ENCODE measurements around the gene OCIAD1.
"Not testable (repeated sequence)": the region's sequence is repeated elsewhere in the genome, so short reads cannot be mapped to it uniquely, and the experiment has no call there.

The OCIAD1 gene

DNA sequence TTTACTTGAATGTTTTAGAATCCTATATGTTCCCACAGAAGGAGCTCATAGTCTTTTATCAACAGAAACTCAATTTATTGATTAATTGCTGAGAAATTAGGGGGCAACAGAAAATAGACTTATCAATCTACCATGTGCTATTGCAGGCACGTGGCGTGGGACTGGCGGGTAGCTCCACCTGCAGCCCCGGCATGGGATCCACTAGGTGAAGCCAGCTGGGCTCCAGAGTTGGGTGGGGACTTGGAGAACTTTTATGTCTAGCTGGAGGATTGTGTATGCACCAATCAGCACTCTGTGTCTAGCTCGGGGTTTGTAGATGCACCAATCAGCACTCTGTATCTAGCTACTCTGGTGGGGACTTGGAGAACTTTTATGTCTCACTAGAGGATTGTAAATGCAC lies 3.3 kb upstream of the OCIAD1 start:
- DNase-seq = no peak

DNA sequence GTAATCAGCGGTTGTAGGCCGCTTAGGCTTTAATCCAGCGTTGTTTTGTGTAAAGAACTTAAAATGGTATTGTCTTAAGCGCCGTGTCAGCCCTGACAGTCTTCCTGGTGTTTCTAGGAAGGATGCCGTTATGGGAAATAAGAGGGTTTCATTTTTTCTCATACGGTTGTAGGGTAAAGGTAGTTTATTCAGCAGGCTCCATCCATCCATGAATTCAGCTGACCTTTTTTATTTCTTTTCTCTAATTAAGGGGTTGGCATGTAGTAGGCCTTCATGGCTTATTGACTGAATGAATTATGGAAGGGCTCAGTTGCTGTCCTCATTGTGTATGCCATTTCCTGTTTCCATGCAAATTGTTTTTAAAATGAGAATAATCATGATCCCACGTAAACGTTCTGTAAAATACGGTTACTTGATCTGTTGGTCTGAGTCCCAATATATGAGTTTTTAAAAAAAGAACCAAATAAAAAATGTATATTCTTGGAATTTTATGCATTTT lies 693 bp downstream of the OCIAD1 start:
- no peak for DNase-seq

DNA sequence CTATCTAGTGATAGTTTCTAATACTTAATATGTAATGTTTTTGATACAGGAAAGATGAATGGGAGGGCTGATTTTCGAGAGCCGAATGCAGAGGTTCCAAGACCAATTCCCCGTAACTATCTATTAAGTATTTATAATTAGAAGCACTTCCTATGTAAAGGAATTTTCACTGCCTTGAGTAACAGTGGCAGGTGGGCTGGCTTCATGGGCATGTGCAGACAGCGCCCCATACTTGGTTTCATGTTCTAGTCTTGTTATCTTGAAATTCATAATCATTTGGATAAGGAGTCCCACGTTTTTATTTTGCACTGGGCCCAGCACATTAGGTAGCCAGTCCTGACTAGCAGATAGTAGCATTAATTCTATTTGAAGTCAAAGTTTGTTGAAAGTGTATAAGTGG lies 1.7 kb downstream of the OCIAD1 start:
- DNase-seq = no peak

DNA sequence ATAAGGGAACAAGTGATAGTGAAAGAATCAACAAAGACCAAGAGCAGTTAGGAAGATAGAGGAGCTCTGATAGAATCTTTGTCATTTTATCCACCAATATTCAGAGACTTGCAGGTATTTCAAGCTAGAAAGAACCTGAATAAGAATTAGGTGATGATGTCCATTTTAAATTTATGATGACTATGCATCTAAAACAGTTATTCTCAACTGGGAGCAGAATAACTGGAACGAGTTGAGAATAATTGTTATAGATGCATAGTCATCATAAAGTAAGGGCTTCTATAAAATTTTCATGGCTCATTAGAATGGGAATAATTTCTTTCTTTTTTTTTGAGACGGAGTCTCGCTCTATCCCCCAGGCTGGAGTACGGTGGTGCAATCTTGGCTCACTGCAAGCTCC lies 5.8 kb downstream of the OCIAD1 start:
- DNase-seq = no peak

DNA sequence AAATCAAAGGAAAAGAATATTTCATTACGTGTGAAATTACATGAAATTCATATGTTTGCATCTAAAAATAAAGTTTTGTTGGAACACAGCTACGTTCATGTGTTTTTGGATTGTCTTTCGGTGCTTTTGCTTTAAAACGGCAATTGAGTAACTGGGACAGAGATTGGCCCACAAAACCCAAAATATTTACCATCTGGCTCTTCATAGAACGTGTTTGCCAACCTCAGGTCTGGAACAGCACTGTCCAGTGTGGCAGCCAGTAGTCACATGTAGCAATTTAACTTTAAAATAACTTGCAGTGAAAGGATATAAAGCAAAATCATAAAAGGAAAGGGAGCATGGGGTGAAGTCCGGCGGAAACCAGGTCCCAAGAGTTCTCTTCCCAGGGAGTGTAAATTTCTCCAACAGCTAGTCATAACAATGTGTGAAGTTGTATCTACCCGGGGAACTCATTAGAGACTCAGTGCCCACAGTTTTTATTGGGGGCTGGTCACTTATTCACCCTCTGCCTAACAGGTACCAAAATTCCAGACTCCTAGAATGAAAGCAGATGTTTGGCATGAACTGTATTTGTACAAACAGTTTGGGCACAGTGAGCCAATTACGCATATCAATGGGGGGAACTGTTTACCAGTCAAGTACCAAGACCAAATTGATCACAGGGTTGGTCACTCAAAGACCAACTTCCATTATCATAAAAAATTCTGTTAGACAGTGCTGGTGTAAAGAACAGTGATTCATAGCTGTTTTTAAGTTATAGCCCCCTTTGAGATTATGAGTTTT lies 10.3 kb downstream of the OCIAD1 start:
- no peak for DNase-seq

DNA sequence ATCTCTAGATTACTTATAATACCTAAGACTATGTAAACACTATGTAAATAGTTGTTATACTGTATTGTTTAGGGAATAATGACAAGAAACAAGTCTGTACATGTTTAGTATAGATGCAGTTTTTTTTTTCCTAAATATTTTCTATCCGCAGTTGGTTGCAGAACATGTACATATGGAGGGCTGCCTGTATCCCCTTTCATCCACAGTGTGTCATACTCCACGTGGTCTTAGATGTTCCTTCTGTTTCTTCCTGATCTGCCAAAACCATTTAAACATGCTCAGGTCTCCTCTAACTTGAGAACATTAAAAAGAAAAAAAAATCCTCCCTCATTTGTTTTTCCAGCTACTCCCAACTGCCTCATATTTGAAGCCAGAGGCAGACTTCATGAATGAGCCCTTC lies 14.0 kb downstream of the OCIAD1 start:
- no peak for DNase-seq

DNA sequence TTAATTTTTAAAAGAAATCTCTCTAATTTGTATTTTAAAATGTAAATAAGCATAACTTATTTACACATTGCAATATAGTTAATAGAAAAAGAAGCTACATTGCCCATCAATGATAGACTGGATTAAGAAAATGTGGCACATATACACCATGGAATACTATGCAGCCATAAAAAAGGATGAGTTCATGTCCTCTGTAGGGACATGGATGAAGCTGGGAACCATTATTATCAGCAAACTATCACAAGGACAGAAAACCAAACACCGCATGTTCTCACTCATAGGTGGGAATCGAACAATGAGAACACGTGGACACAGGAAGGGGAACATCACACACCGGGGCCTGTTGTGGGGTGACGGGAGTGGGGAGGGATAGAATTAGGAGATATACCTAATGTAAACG lies 17.9 kb downstream of the OCIAD1 start:
- not testable (repeated sequence) for DNase-seq

DNA sequence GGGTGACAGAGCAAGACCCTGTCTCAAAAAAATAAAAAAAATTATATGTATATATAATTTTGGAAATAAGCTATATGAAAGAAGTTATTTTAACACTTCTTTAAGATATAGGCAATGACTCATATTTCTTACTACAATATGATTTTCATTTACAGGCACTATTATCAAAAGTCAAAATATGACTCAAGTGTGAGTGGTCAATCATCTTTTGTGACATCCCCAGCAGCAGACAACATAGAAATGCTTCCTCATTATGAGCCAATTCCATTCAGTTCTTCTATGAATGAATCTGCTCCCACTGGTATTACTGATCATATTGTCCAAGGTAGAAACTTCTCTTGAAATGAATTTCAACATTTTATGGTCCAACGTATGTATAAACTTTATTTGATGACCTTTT lies 20.8 kb downstream of the OCIAD1 start:
- no peak for DNase-seq

DNA sequence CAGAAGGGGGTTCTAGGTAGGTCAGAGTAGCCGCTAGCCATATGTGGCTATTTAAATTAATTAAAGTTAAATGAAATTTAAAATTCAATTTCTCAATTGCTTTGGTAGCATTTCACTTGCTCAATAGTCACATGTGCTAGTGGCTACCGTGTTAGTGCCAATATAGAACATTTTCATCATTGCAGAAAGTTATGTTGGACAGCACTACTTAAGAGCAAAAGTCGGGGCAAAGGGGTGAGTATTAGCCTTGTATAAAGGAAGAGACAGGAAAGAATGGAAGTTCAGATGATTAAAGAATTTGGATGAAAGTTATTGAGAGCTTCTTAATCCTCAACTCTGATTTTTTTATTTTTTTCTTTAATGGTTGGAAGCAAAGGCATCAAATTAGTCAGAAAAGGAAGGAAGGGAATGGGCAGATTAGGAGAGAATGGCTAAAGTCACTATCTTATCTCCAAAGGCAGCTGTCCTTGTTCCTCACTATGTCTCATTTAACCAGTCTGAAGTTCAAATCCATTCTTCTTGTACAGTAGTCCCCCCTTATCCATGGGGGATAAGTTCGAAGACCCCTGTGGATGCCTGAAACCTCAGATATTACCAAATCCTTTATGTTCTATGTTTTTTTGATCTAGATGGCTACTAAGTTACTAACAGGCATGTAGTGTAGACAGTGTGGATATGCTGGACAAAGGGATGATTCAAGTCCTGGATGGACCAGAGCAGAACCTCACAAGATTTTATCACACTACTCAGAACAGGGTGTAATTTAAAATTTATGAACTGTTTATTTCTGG lies 22.9 kb downstream of the OCIAD1 start:
- no peak for DNase-seq

DNA sequence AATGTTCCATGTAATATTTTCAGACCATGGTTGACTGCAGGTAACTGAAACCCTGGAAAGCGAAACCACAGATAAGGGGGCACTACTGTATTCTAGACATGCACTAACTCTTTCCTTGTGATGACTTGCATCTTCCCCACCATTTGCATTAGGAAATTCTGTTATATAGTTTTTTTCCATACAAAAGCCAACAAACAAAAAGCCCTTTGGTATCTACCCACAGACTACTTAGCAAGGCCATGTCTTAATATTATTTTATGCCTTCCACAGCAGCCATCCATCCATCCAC lies 23.5 kb downstream of the OCIAD1 start:
- no peak for DNase-seq

DNA sequence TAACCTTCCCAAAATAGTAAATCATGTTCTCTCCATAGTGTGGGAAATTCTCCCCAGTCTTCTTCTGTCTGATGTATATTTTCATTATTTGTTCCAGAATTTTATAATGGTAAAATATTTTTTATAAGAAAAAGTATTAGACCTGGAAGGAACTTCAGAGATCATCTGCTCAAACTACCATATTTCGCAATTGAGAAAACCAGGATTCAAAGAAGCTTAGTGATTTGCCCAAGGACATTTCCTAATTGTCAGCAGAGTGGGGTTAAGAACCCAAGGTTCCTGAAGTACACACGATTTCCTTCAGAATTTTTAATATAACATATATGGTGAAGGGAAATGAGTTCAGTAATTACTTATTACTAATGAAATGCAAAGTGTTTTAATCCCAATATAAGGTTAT lies 24.1 kb downstream of the OCIAD1 start:
- DNase-seq = no peak

DNA sequence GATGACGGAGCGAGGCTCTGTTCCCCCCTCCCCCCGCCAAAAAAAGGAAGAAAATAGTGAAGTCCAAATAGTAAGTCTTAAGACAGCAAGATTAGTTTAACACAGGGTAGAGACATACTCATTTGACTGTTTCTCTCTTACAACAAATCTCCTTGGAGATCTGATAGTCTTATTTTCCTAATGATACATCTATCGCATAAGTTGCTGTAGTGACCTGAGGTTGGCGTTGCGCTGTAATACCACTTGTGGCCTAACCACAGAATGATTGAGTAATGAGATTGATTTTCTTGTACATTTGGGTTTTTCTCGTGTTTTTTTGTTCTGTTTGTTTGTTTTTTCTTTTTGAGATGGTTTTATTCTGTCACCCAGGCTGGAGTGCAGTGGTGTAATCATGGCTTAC lies 27.2 kb downstream of the OCIAD1 start:
- no peak for DNase-seq

DNA sequence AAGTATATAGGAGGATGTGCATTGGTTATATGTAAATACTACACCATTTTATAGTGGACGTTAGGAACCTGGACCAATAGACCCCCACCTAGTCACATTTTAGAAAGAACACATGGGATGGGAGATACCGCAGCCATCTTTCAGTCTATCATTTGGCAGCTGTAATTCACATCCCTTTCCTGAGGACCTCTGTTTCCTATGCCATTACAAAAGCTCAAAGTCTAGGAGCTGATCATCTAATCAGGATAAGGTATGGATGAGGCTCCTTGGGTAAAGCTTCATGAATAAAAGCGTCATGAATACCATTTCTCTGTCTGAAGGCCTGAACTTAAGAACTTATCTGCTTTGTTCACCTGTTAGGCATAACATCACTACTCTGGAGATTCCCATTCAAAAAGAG lies 31.1 kb downstream of the OCIAD1 start:
- DNase-seq = no peak

DNA sequence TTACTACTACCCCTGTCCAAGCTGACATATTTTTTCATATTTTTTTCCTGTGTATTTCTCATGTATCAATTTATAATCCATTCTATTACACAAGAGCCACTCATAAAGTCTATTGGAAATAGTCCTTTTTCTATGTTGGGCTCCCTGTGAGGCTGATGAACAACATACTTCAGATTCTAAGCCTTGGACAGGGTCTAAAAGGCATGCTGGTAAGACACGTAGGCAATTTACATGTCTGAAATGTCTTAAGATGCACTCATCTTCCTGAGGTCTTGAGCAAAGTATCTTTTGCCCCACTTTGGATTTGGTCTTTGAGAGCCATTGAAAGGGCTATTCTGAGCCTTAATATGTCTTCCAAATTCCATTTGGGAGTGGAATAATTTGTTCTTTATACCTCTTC lies 31.8 kb downstream of the OCIAD1 start:
- no peak for DNase-seq

DNA sequence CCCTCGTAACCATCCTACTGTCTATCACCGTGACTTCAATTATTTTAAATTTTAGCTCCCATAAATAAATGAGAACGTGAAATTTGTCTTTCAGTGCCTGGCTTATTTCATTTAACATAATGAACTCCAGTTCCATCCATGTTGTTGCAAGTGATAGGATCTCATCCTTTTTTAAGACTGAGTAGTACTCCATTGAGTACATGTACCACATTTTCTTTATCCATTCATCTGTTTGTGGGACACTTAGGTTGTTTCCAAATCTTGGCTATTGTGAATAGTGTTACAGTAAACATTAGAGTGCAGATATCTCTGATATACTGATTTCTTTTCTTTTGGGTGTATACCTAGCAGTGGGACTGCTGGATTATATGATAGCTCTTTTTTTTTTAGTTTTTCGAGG lies 32.8 kb downstream of the OCIAD1 start:
- DNase-seq = no peak

DNA sequence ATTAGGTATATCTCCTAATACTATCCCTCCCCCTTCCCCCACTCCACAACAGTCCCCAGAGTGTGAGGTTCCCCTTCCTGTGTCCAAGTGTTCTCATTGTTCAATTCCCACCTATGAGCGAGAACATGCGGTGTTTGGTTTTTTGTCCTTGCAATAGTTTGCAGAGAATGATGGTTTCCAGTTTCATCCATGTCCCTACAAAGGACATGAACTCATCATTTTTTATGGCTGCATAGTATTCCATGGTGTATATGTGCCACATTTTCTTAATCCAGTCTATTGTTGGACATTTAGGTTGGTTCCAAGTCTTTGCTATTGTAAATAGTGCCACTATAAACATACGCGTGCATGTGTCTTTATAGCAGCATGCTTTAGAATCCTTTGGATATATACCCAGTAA lies 33.8 kb downstream of the OCIAD1 start:
- DNase-seq = not testable (repeated sequence)

DNA sequence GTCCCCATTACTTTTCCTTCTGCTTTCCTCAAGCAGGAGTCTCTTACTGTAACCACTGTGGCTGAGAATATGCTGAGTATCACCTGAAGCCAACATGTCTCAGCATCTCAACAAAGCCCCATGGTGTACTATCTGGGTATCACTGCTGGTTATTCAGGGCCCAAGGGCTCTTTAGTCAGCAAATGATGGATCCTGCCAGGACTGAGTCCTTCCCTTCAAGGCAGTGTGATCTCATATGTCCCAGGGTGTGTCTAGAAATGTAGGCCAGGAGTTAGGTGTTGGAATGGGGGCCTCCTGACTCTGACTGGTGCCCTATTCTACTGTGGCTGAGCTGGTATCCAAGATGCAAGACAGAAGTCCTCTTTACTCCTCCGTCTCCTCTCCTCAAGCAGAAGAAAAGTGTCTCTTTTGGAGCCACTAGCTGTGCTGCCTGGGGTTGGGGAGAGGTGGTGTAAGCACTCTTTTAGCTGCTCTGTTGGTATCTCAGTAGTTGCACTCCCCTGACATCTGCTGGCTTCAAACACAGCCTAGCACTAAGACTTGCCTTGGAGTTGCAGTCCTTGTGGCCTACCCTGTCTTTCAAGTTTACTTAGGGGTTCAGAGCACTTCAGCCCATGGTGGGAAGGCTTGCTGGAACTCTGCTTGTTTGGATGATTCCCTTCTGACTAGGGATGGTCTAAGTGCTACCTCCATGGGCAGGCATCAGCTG lies 47.1 kb downstream of the OCIAD1 start:
- no peak for DNase-seq

DNA sequence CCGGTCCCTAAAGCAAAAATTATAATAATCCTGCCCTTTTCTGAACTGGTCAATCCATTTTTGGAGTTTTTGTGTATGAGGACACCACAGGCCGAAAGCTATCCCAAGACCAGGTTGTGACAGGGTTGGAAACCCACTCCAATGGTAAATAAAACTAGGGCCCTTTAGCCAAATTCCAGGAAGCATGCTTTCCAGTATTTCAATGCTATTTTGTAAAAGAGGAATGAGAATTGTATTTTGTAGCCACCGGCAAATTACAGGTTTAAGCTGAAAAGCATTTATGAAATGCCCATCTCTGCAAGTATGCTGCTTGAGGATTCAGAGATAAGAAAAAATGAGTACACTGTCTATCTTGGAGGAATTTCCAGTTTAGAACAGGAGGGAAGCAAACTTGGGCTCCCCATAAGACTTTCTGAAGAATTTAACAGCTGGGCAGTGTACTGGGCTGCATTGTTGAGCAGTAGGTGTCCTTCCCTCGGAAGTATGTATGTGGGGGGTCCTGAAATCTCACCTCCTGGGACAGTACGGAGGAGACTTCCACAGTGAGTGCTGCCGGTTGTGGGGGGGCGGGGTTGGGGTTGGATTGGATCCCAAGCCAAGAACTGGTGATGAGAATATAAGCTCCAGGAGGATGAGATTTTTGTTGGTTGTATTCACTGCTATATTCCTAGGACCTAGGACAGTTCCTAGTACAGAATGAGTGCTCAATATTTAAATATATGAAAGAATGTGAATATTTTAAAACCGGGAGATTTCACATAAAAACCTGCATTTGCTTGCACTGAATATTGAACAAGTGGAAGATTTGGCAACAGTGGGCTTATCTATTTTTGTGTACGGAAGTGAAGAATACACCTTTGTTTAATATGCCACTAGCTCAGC lies 48.9 kb downstream of the OCIAD1 start:
- DNase-seq = no peak

DNA sequence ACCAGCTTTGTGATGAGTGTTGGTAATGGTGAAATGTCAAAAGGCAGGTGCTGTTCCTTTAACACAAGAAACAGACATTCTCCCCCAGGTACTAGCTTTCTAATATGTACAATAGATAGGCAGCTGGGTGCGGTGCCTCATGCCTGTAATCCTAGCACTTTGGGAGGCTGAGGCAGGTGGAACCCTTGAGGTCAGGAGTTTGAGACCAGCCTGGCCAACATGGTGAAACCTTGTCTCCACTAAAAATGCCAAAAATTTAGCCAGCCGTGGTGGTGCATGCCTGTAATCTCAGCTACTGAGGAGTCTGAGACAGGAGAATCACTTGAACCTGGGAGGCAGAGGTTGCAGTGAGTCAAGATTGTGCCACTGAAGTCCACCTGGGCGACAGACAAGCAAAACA lies 50.8 kb downstream of the OCIAD1 start:
- not testable (repeated sequence) for DNase-seq

DNA sequence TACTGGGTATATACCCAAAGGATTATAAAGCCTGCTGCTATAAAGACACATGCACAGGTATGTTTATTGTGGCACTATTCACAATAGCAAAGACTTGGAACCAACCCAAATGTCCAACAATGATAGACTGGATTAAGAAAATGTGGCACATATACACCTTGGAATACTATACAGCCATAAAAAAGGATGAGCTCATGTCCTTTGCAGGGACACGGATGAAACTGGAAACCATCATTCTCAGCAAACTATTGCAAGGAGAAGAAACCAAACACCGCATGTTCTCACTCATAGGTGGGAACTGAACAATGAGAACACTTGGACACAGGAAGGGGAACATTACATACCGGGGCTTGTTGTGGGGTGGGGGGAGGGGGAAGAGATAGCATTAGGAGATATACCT lies 58.9 kb downstream of the OCIAD1 start:
- DNase-seq = not testable (repeated sequence)

DNA sequence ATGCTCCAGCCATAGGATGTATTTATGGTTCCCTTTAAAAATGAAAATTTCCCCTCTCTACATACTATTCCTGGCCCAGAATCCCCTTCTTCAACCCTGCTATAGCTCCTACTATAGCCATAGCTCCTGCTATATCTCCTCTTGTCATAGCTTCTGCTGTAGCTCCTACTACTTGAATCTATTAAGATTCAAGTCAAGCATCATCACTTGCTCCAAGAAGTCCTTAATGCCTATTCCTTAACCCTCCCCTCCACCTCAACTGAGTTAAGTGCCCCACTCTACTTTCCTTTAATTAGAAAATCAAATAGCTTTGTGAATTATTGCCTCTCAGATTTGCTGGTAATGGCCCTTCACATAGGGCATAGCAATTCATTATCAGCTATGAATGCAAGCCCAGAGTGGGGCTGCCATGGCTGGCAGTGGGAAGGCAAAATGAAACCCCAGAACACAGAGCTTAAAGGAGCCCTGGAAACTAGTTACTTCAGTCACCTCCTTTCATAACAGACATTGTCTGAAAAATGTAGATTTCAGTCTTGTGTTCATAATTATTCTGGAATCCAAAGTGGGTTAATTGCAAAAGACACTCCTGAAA lies 60.2 kb downstream of the OCIAD1 start:
- no peak for DNase-seq

DNA sequence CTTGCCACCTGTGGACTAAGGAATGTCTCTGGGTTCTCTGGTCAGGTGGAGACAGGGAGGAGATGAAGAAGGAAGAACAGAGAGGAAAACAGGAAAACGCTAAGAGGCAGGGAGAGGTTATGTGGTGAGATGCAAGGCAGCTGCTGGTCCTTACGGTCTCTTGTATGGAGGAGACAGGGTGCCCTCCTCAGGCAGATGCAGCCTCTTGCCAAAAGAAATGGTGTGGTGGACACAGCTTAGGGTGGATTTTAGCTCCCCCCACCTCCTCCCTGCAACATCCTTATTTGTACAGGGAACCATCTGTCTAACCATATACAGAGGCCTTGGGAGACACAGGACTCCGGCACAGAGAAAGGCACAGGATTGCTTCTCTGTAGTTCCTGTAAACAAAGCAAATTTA lies 66.0 kb downstream of the OCIAD1 start:
- no peak for DNase-seq

Data from NCI-H510A treated with DMSO at 0.1 percent for 48 hours (cell line).